HCT116 (cell line): ENCODE results near the gene PRND. TPM values are rescaled to one million over a fixed set of nuclear protein-coding genes. Genes with fewer than 3 reads are reported as not detected.

Experiments used
- ATAC-seq: fragments of 200-7000 bp; cut with Tn5 transposase; 2 replicates; pipeline ENCODE4 v1.9.1; 2020; ENCODE audit warnings: mild to moderate bottlenecking, moderate library complexity
- BruUV-seq: library from RNA; stranded (reverse); fragments of 400-500 nt; replicated peaks from 2 replicates; lab custom pipeline; 2021; lab: Mats Ljungman, UMichigan
- CTCF ChIA-PET: fragments of 300-600 bp; sonication (Branson Sonifier 250); formaldehyde crosslinking; loops from one replicate; lab custom pipeline; 2021; ENCODE audit warnings: antibody characterized with exemption; lab: Charles Lee
- POLR2A ChIA-PET: fragments of 300-600, 350-600 bp; sonication (Branson Sonifier 250); formaldehyde crosslinking; loops from one replicate; lab custom pipeline; 2021; ENCODE audit warnings: antibody characterized with exemption; lab: Charles Lee
- RAD21 ChIA-PET, 2 experiments: fragments of 300-600 bp; sonication (Branson Sonifier 250); formaldehyde crosslinking; loops; one replicate each; lab custom pipeline; 2023; ENCODE audit warnings: low total read pairs in 2 of 2; ENCODE audit not compliant: uncharacterized antibody in 2 of 2, unreplicated experiment in 2 of 2, low non-redundant PET in 1 of 2; lab: Charles Lee
- DNase-seq: peaks from one replicate; pipeline ENCODE4 v3.0.0-alpha.2; 2010; ENCODE audit warnings: low read depth, low spot score
- H2AFZ ChIP-seq: fragments of 200-600 bp; shearing (Covaris generic), sonication (generic); 2 replicates; pipeline ENCODE4 v1.6.1; 2017; ENCODE audit warnings: low read depth, mixed run types, mixed read lengths, antibody characterized with exemption, low read length; ENCODE audit not compliant: poor library complexity, severe bottlenecking
- H3K27ac ChIP-seq: 2 replicates; pipeline ENCODE4 v1.5.1; 2012; ENCODE audit warnings: low read depth, low read length
- H3K27me3 ChIP-seq: fragments of 200-600 bp; sonication (generic); 2 replicates; pipeline ENCODE4 v1.6.1; 2016; ENCODE audit warnings: mixed run types, low read length, mixed read lengths; ENCODE audit not compliant: insufficient read depth
- H3K36me3 ChIP-seq, 2 experiments: fragments of 200-500 bp in 1 of 2; fragments of 200-600 bp in 1 of 2; sonication (Bioruptor generic) in 1 of 2; sonication (generic) in 1 of 2; 2 replicates each; pipeline versions ENCODE4 v1.5.1 to v1.6.1; 2014 to 2016; ENCODE audit warnings: low read length in 2 of 2, inconsistent platforms in 1 of 2, mixed read lengths in 1 of 2, mixed run types in 1 of 2; ENCODE audit not compliant: insufficient read depth in 2 of 2, control insufficient read depth in 1 of 2
- H3K4me1 ChIP-seq, 2 experiments: fragments of 200-600 bp in 1 of 2; sonication (generic) in 1 of 2; 2 replicates each; pipeline versions ENCODE4 v1.5.1 to v1.6.1; 2012 to 2017; ENCODE audit warnings: low read length in 2 of 2, inconsistent platforms in 1 of 2, mild to moderate bottlenecking in 1 of 2, mixed read lengths in 1 of 2, mixed run types in 1 of 2, moderate library complexity in 1 of 2; ENCODE audit not compliant: insufficient read depth in 2 of 2, control insufficient read depth in 1 of 2
- H3K4me2 ChIP-seq: fragments of 200-600 bp; sonication (generic); 2 replicates; pipeline ENCODE4 v1.6.1; 2017; ENCODE audit warnings: mixed run types, low read length, mixed read lengths
- H3K4me3 ChIP-seq, 2 experiments: fragments of 200-600 bp in 1 of 2; sonication (generic) in 1 of 2; replicated peaks in 1 of 2; 2 replicates each; pipeline ENCODE4 v1.5.1; 2011 to 2016; ENCODE audit warnings: low read length in 2 of 2, control low read depth in 1 of 2, low read depth in 1 of 2, mild to moderate bottlenecking in 1 of 2, mixed read lengths in 1 of 2, mixed run types in 1 of 2
- H3K79me2 ChIP-seq: fragments of 200-600 bp; sonication (generic); 2 replicates; pipeline ENCODE4 v1.6.1; 2017; ENCODE audit warnings: mild to moderate bottlenecking, mixed run types, low read length, moderate library complexity, mixed read lengths; ENCODE audit not compliant: insufficient read depth
- H3K9ac ChIP-seq: fragments of 200-600 bp; sonication (generic); 2 replicates; pipeline ENCODE4 v1.6.1; 2016; ENCODE audit warnings: low read length, mixed read lengths
- H3K9me2 ChIP-seq: fragments of 200-600 bp; sonication (generic), shearing (Covaris generic); 2 replicates; pipeline ENCODE4 v1.6.1; 2017; ENCODE audit warnings: mixed run types, mild to moderate bottlenecking, moderate library complexity; ENCODE audit not compliant: insufficient read depth
- H3K9me3 ChIP-seq, 2 experiments: fragments of 200-500 bp in 1 of 2; fragments of 200-600 bp in 1 of 2; sonication (Bioruptor generic) in 1 of 2; sonication (generic) in 1 of 2; 2 replicates each; pipeline ENCODE4 v1.6.1; 2014 to 2017; ENCODE audit warnings: low read length in 2 of 2, mixed read lengths in 2 of 2, inconsistent platforms in 1 of 2, low read depth in 1 of 2, mild to moderate bottlenecking in 1 of 2, mixed run types in 1 of 2, moderate library complexity in 1 of 2; ENCODE audit not compliant: control insufficient read depth in 1 of 2, insufficient read depth in 1 of 2
- H4K20me1 ChIP-seq: fragments of 200-600 bp; sonication (generic), shearing (Covaris generic); 2 replicates; pipeline ENCODE4 v1.6.1; 2017; ENCODE audit warnings: mixed run types, mild to moderate bottlenecking, moderate library complexity; ENCODE audit not compliant: insufficient read depth
- ATF3 ChIP-seq: IDR thresholded peaks from 2 replicates; pipeline ENCODE4 v1.6.1; 2012
- CTCF ChIP-seq, 3 experiments: fragments of 200-600 bp in 1 of 3; sonication (generic) in 1 of 3; IDR thresholded peaks in 2 of 3; conservative IDR thresholded peaks in 1 of 3; 2 replicates each; pipeline ENCODE4 v1.5.1; 2012 to 2017; ENCODE audit warnings: low read depth in 2 of 3, low read length in 2 of 3, antibody characterized with exemption in 1 of 3, borderline replicate concordance in 1 of 3, control low read depth in 1 of 3, mild to moderate bottlenecking in 1 of 3, mixed read lengths in 1 of 3, mixed run types in 1 of 3, moderate library complexity in 1 of 3; ENCODE audit not compliant: insufficient read depth in 1 of 3
- ELF1 ChIP-seq: IDR thresholded peaks from 2 replicates; pipeline ENCODE4 v1.6.1; 2012; ENCODE audit warnings: low read depth, borderline replicate concordance
- FOSL1 ChIP-seq: IDR thresholded peaks from 2 replicates; pipeline ENCODE4 v1.6.1; 2012; ENCODE audit warnings: low read depth
- JUND ChIP-seq: IDR thresholded peaks from 2 replicates; pipeline ENCODE4 v1.6.1; 2012
- RAD21 ChIP-seq: IDR thresholded peaks from 2 replicates; pipeline ENCODE4 v1.6.1; 2012; ENCODE audit warnings: low read depth, mild to moderate bottlenecking
- TCF7L2 ChIP-seq: IDR thresholded peaks from 2 replicates; pipeline ENCODE4 v1.7.0; 2011; ENCODE audit warnings: borderline replicate concordance, inconsistent platforms; ENCODE audit not compliant: insufficient read depth, insufficient read length; ENCODE audit errors: extremely low read depth
- YY1 ChIP-seq: IDR thresholded peaks from 2 replicates; pipeline ENCODE4 v1.6.1; 2011; ENCODE audit warnings: low read length, low read depth, moderate library complexity, mild to moderate bottlenecking; ENCODE audit not compliant: insufficient replicate concordance; ENCODE audit errors: extremely low read depth
- intact Hi-C: fragments of 100-400 bp; cut with micrococcal nuclease; formaldehyde crosslinking; loops from 2 replicates; pipeline ENCODE4 v1.10.0; 2022
- total RNA-seq: library from RNA; stranded (reverse); gene quantifications from one replicate; pipeline ENCODE4 v1.2.1, GENCODE V29; 2021; ENCODE audit not compliant: unreplicated experiment
- TF ChIP-seq, protein P1 (sequence below): IDR thresholded peaks from 2 replicates; pipeline ENCODE4 v1.6.1; 2012; ENCODE audit warnings: low read depth
- TF ChIP-seq, protein P2 (sequence below): IDR thresholded peaks from 2 replicates; pipeline ENCODE4 v1.6.1; 2012

Gene PRND
- total RNA-seq, 1 experiment from 2014 or later, result not detected

- no peaks in the 10 kb centered on the region for H3K9me3 ChIP-seq
- H3K9me2 ChIP-seq, result no peaks in the 10 kb centered on the region
- CTCF ChIA-PET, result no interaction called here
- no peaks in the 10 kb centered on the region for H4K20me1 ChIP-seq
- TF ChIP-seq CTCF (IDR thresholded peaks at IDR 0.05 in 2 of 3, conservative IDR thresholded peaks at IDR 0.05 in 1 of 3; ENCODE audit: borderline replicate concordance in 1 of 3, insufficient read depth in 1 of 3, low read depth in 2 of 3, low read length in 2 of 3) (no peak), YY1 (no peak), TCF7L2 (no peak), JUND (no peak), ELF1 (no peak), RAD21 (no peak), ATF3 (no peak), FOSL1 (no peak)
- TF ChIP-seq, protein P1, sequence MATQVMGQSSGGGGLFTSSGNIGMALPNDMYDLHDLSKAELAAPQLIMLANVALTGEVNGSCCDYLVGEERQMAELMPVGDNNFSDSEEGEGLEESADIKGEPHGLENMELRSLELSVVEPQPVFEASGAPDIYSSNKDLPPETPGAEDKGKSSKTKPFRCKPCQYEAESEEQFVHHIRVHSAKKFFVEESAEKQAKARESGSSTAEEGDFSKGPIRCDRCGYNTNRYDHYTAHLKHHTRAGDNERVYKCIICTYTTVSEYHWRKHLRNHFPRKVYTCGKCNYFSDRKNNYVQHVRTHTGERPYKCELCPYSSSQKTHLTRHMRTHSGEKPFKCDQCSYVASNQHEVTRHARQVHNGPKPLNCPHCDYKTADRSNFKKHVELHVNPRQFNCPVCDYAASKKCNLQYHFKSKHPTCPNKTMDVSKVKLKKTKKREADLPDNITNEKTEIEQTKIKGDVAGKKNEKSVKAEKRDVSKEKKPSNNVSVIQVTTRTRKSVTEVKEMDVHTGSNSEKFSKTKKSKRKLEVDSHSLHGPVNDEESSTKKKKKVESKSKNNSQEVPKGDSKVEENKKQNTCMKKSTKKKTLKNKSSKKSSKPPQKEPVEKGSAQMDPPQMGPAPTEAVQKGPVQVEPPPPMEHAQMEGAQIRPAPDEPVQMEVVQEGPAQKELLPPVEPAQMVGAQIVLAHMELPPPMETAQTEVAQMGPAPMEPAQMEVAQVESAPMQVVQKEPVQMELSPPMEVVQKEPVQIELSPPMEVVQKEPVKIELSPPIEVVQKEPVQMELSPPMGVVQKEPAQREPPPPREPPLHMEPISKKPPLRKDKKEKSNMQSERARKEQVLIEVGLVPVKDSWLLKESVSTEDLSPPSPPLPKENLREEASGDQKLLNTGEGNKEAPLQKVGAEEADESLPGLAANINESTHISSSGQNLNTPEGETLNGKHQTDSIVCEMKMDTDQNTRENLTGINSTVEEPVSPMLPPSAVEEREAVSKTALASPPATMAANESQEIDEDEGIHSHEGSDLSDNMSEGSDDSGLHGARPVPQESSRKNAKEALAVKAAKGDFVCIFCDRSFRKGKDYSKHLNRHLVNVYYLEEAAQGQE, result no peak
- TF ChIP-seq, protein P2, sequence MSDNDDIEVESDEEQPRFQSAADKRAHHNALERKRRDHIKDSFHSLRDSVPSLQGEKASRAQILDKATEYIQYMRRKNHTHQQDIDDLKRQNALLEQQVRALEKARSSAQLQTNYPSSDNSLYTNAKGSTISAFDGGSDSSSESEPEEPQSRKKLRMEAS, result no peak
- TF ChIP-seq, all 23 proteins: peak for 0
- Histone ChIP-seq H3K27me3 (no peaks in the 10 kb centered on the region), H3K4me3 (no peak overlapping the region), H3K9ac (no peak overlapping the region), H2AFZ (no peak overlapping the region), H3K36me3 (no peaks in the 10 kb centered on the region), H3K4me1 (no peaks in the 10 kb centered on the region), H3K79me2 (no peaks in the 10 kb centered on the region), H3K4me2 (no peak overlapping the region), H3K27ac (no peak overlapping the region)
- ChIA-PET POLR2A (no interaction called here), RAD21 (no interaction called here)
- intact Hi-C loops, result no loop called here
- DNase-seq (no peak), ATAC-seq (no peak)
- no TSS peak for BruUV-seq
These were observed 43.9 kb upstream of the PRND start for GRCh38 chr20:4677846-4678245.
